ENCODE results near the gene CYSTM1.

CYSTM1 gene

DNA sequence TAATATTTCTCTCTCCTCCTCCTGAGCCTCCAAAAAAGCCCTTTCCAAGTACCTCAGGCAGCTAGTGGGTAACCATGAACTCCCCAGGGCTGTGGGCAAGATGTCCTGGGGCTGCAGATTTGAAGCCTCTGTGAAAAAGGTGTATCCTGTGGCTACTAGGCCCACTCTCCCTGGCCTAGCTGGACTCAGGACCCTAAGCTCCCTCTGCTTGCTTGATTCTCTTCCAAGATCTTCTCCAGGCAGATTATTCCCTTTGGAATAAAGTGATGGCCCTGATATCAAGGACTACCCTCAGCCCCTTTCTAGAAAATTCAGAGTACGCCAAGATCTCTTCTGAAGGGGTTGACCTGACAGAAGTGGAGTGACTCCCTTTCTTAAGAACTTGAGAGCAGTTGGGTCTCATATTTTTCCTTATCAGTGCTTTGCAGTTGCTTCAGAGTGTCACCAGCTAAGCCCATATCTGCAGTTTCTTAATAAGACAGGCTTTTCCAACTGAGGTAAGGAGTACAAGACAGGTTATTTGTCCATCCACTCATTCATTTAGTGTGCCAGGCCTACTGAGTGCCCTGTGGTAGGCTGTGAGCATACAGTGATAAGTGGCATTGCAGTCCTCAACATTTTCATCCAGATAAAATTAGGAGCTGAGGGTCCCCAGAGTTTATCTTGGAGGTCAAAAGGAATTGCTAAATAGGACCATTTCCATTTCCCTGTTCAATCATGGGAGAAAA, 42.5 kb downstream of the CYSTM1 start:
- Histone ChIP-seq H3K4me1 (peaks cover 34% of the 10 kb centered on the region), H3K27ac (no peak overlapping the region), H3K4me2 (no peak overlapping the region), H3K4me3 (no peak overlapping the region), H3K36me3 (no peaks in the 10 kb centered on the region), H4K20me1 (peaks cover 17% of the 10 kb centered on the region; the same call in 1 of the 2 replicates), H3K27me3 (no peaks in the 10 kb centered on the region), H3K9me3 (no peaks in the 10 kb centered on the region), H3K9ac (no peak overlapping the region)
- TF ChIP-seq Cebpa-rat (IDR thresholded peaks at IDR 0.05) = no peak

DNA sequence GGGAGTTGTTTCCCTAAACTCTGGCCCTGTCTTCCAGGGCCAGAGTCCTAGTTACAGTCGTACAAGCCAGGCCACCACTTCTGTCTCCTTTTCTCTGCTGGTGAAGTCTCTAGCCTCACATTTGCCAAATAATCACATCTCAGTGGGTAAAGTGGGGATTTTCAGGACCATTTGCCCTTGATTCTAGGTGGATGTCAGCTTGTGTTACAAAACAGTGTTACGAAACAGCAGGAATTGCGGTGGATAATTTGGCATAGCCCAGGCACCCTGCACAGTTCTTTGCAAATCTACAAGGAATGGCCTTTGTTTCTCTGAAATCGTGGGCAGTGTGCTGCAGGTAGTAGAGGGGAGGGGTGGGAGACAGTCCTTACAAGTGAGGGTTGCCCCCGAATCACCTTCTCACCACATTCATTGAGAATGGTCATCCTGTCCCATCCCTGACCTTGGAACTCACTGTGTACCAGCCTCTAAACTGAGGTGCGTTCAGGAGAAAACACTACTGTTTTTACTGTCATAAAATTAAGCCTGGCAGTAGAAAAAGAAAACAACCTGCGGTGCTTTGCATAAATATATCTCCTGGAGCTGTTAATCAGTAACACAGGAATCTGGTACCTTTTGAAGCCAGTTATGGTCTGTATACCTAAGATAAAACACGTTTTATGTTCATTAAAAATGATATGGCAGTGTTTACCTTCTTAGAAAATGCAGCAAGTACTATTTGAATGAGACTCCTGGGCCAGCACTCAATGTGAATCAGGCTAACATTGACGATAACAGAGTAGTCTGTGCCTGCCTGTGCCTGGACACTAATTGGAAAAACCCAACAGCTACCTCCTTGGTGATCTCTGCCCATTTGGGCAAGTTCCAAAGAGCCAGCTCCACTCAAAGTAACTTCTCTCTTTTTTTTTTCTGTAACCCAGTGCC, 44.3 kb downstream of the CYSTM1 start:
- Histone ChIP-seq H3K27ac (no peak overlapping the region), H3K4me2 (0 out of 2 replicates have a peak overlapping the region, but pooled peaks have one; percentile 2), H3K9ac (no peak overlapping the region), H3K4me1 (peaks cover 30% of the 10 kb centered on the region), H3K9me3 (no peaks in the 10 kb centered on the region), H4K20me1 (peaks cover 11% of the 10 kb centered on the region; the same call in 1 of the 2 replicates), H3K36me3 (no peaks in the 10 kb centered on the region), H3K27me3 (no peaks in the 10 kb centered on the region), H3K4me3 (no peak overlapping the region)
- TF ChIP-seq Cebpa-rat (IDR thresholded peaks at IDR 0.05) = no peak

DNA sequence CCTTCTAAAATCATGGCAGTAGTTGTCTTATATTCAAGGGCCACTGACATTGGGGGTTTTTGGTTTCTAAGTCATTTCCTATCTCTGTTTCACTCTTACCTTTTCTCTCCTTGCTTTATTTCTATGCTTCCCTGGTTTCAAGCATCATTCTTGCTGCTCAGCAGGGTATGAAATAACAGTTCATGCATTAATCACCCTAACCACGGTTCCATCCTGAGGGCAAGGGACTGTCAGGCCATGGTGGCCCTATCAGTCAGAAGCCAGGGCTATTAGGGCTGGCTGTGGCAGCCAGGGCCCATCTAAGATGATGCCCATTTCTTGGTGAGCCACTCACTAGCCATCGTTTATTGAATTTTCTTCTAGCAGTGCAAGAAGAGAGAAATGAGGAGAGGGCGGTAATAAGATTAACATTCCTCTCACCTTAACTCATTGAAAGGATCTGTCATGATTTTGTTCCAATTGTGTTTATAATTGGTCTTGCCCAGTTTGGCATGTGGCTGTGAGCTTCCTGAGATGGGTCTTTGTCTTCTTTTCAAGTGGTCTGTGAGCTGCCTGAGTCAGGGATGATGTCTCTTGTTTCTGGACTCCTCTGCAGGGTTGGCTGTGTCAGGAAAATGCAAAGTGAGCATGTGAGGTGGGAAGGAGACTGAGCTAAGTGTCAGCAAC, 45.2 kb downstream of the CYSTM1 start:
- H3K9me3 ChIP-seq = no peaks in the 10 kb centered on the region
- no peak overlapping the region for H3K9ac ChIP-seq
- H4K20me1 ChIP-seq = peaks cover 3% of the 10 kb centered on the region; the same call in 1 of the 2 replicates
- H3K27me3 ChIP-seq = no peaks in the 10 kb centered on the region
- peak overlapping the region; percentile 2; the same call in 1 of the 2 replicates for H3K4me2 ChIP-seq
- no peak overlapping the region for H3K27ac ChIP-seq
- no peaks in the 10 kb centered on the region for H3K36me3 ChIP-seq
- TF ChIP-seq Cebpa-rat (IDR thresholded peaks at IDR 0.05) = no peak
- peaks cover 22% of the 10 kb centered on the region for H3K4me1 ChIP-seq
- no peak overlapping the region for H3K4me3 ChIP-seq

GRCh38 chr5:140220698-140221064, 45.7 kb downstream of the CYSTM1 start:
- Histone ChIP-seq H3K9me3 (no peaks in the 10 kb centered on the region), H3K27me3 (no peaks in the 10 kb centered on the region), H3K4me2 (peak overlapping the region; percentile 2; the same call in 1 of the 2 replicates), H4K20me1 (no peaks in the 10 kb centered on the region), H3K27ac (no peak overlapping the region), H3K4me3 (no peak overlapping the region), H3K4me1 (peaks cover 17% of the 10 kb centered on the region), H3K36me3 (no peaks in the 10 kb centered on the region), H3K9ac (no peak overlapping the region)
- TF ChIP-seq Cebpa-rat (IDR thresholded peaks at IDR 0.05) = no peak

- H3K4me1 ChIP-seq = peaks cover 13% of the 10 kb centered on the region
- no peak overlapping the region for H3K4me2 ChIP-seq
- H3K27ac ChIP-seq = no peak overlapping the region
- no peaks in the 10 kb centered on the region for H3K27me3 ChIP-seq
- no peak overlapping the region for H3K9ac ChIP-seq
- H3K36me3 ChIP-seq = no peaks in the 10 kb centered on the region
- no peak for TF ChIP-seq Cebpa-rat (IDR thresholded peaks at IDR 0.05)
- H4K20me1 ChIP-seq = no peaks in the 10 kb centered on the region
- no peak overlapping the region for H3K4me3 ChIP-seq
- no peaks in the 10 kb centered on the region for H3K9me3 ChIP-seq
These were observed 46.8 kb downstream of the CYSTM1 start for GRCh38 chr5:140221697-140222223.

DNA sequence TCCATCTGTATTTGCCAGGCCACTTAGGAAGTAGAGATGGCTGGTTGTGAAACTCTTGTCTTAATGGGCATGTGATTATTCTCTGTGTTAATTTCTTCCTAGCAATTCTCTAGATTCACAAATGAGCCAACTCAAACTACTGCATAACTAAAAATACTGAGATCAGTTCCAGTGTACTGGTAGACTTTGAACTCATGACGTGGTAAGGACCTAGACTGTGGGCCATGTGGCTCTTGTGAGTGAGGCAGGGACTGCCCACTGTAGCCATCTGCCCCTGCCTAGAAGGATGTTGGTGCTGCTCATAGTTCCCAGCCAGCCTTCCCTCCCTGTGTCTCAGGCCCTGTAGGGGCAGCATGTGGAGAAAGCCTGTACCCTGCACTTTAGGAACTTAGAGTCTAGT, 47.4 kb downstream of the CYSTM1 start:
- Histone ChIP-seq H3K27me3 (no peaks in the 10 kb centered on the region), H3K9me3 (no peaks in the 10 kb centered on the region), H4K20me1 (no peaks in the 10 kb centered on the region), H3K27ac (no peak overlapping the region), H3K36me3 (no peaks in the 10 kb centered on the region), H3K4me3 (no peak overlapping the region), H3K4me1 (peaks cover 13% of the 10 kb centered on the region), H3K9ac (no peak overlapping the region), H3K4me2 (no peak overlapping the region)
- TF ChIP-seq Cebpa-rat (IDR thresholded peaks at IDR 0.05) = no peak

DNA sequence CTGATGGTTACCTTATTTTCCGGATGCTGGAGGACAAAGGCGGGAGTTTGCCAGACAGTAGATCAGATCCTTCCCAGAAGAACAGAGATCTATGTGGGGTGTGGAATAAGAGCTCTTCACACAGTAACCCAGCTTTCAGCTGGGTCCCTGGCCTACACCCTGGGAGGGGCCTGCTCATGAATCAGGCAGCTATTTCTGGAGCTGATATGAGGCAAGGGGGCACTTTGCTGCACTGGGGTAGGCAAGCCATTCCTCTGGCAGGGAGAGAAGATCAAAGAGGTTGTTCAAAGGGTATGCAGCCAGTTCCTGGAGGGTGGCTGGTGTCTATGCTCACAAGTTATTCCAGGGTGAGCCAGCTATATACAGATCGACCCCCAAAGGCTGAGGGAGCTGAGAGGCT, 48.6 kb downstream of the CYSTM1 start:
- Histone ChIP-seq H4K20me1 (0 out of 2 replicates have a peak, but pooled peaks cover 6% of the 10 kb centered on the region), H3K27ac (no peak overlapping the region), H3K9ac (no peak overlapping the region), H3K4me2 (no peak overlapping the region), H3K4me3 (no peak overlapping the region), H3K27me3 (no peaks in the 10 kb centered on the region), H3K4me1 (peaks cover 13% of the 10 kb centered on the region), H3K9me3 (no peaks in the 10 kb centered on the region), H3K36me3 (no peaks in the 10 kb centered on the region)
- TF ChIP-seq Cebpa-rat (IDR thresholded peaks at IDR 0.05) = no peak

DNA sequence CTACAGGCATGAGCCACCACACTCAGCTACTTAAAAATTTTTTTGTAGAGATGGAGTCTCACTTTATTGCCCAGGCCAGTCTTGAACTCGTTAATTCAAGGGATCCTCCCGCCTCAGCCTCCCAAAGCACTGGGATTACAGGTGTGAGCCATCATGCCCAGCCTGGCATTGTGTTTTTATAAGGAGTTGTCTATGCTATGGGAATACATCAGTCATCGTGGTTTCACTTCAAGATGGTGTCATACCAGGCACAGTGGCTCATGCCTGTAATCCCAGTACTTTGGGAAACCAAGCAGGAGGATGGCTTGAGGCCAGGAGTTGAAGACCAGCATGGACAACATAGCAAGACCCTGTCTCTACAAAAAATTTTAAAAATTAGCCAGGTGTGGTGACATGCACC, 49.7 kb downstream of the CYSTM1 start:
- Histone ChIP-seq H3K4me1 (peaks cover 12% of the 10 kb centered on the region), H3K4me2 (no peak overlapping the region), H3K27me3 (no peaks in the 10 kb centered on the region), H4K20me1 (0 out of 2 replicates have a peak, but pooled peaks cover 7% of the 10 kb centered on the region), H3K27ac (no peak overlapping the region), H3K4me3 (no peak overlapping the region), H3K9me3 (no peaks in the 10 kb centered on the region), H3K9ac (no peak overlapping the region), H3K36me3 (no peaks in the 10 kb centered on the region)
- TF ChIP-seq Cebpa-rat (IDR thresholded peaks at IDR 0.05) = no peak

GRCh38 chr5:140225396-140225795, 50.4 kb downstream of the CYSTM1 start:
- H3K9me3 ChIP-seq = no peaks in the 10 kb centered on the region
- H3K27ac ChIP-seq = no peak overlapping the region
- H3K36me3 ChIP-seq = no peaks in the 10 kb centered on the region
- TF ChIP-seq Cebpa-rat (IDR thresholded peaks at IDR 0.05) = no peak
- peaks cover 4% of the 10 kb centered on the region for H3K4me1 ChIP-seq
- H3K4me3 ChIP-seq = no peak overlapping the region
- H3K4me2 ChIP-seq = no peak overlapping the region
- no peak overlapping the region for H3K9ac ChIP-seq
- H4K20me1 ChIP-seq = 0 out of 2 replicates have a peak, but pooled peaks cover 7% of the 10 kb centered on the region
- no peaks in the 10 kb centered on the region for H3K27me3 ChIP-seq
